PC-9 (cell line): Measurements from ENCODE around the gene CAPN9. TPM values are rescaled to one million over a fixed set of nuclear protein-coding genes. Genes with fewer than 3 reads are reported as not detected.

ENCODE experiments used
- BruUV-seq: library from RNA; stranded (reverse); fragments of 400-500 nt; replicated peaks from 2 replicates; lab custom pipeline; 2021; lab: Mats Ljungman, UMichigan
- CTCF ChIA-PET: fragments of 300-600 bp; sonication (Branson Sonifier 250); formaldehyde crosslinking; loops from one replicate; lab custom pipeline; 2022; ENCODE audit warnings: antibody characterized with exemption; lab: Charles Lee
- POLR2A ChIA-PET: fragments of 300-600 bp; sonication (Branson Sonifier 250); formaldehyde crosslinking; loops from one replicate; lab custom pipeline; 2022; ENCODE audit warnings: antibody characterized with exemption; ENCODE audit not compliant: unreplicated experiment; lab: Charles Lee
- DNase-seq, 2 experiments: peaks; one replicate each; pipeline versions ENCODE4 v3.0.0 to v3.0.0-alpha.2; 2015 to 2022; ENCODE audit warnings: mixed read lengths in 1 of 2
- H2AFZ ChIP-seq: fragments of 200-600 bp; sonication (generic); 2 replicates; pipeline ENCODE4 v1.8.1; 2017; ENCODE audit warnings: antibody characterized with exemption
- H3F3A ChIP-seq: fragments of 200-600 bp; sonication (generic); 2 replicates; pipeline ENCODE4 v1.8.1; 2017; ENCODE audit warnings: antibody characterized with exemption, mild to moderate bottlenecking, low read depth; ENCODE audit not compliant: insufficient read depth
- H3K27ac ChIP-seq: fragments of 200-600 bp; sonication (generic); 2 replicates; pipeline ENCODE4 v1.6.1; 2016; ENCODE audit warnings: mixed run types
- H3K27me3 ChIP-seq: fragments of 200-600 bp; sonication (generic); 2 replicates; pipeline ENCODE4 v1.6.1; 2016; ENCODE audit warnings: low read depth, mixed run types; ENCODE audit not compliant: insufficient read depth
- H3K36me3 ChIP-seq: fragments of 200-600 bp; sonication (generic); 2 replicates; pipeline ENCODE4 v1.6.1; 2016; ENCODE audit warnings: low read depth, mixed run types
- H3K4me1 ChIP-seq: fragments of 200-600 bp; sonication (generic); replicated peaks from 2 replicates; pipeline ENCODE4 v1.6.1; 2016; ENCODE audit warnings: mixed run types; ENCODE audit not compliant: insufficient read depth
- H3K4me2 ChIP-seq: fragments of 200-600 bp; sonication (generic); 2 replicates; pipeline ENCODE4 v1.6.1; 2017; ENCODE audit warnings: mixed run types
- H3K4me3 ChIP-seq: fragments of 200-600 bp; sonication (generic); 2 replicates; pipeline ENCODE4 v1.6.1; 2016; ENCODE audit warnings: mixed run types
- H3K79me2 ChIP-seq: fragments of 200-600 bp; sonication (generic); 2 replicates; pipeline ENCODE4 v1.6.1; 2017; ENCODE audit warnings: low read depth, mixed run types
- H3K9me2 ChIP-seq: fragments of 200-600 bp; sonication (generic); 2 replicates; pipeline ENCODE4 v1.8.1; 2017; ENCODE audit warnings: mild to moderate bottlenecking; ENCODE audit not compliant: insufficient read depth
- H3K9me3 ChIP-seq: fragments of 200-600 bp; sonication (generic); 2 replicates; pipeline ENCODE4 v1.8.1; 2016; ENCODE audit warnings: low read depth; ENCODE audit not compliant: insufficient read depth
- H4K20me1 ChIP-seq: fragments of 200-600 bp; sonication (generic); 2 replicates; pipeline ENCODE4 v1.8.1; 2017; ENCODE audit not compliant: insufficient read depth
- EZH2 ChIP-seq: fragments of 200-600 bp; sonication (generic); IDR thresholded peaks from 2 replicates; pipeline ENCODE4 v1.8.0; 2017; ENCODE audit warnings: antibody characterized with exemption, low read depth
- intact Hi-C: fragments of 100-400 bp; cut with micrococcal nuclease; formaldehyde crosslinking; loops from one replicate; pipeline ENCODE4 v1.10.0; 2022; ENCODE audit not compliant: unreplicated experiment
- total RNA-seq: library from RNA; stranded (reverse); gene quantifications from 2 replicates; pipeline ENCODE4 v1.2.3, GENCODE V29; 2021
- TF ChIP-seq, protein P1 (sequence below): fragments of 200-600 bp; sonication (generic); conservative IDR thresholded peaks from 2 replicates; pipeline ENCODE4 v1.6.1; 2017; ENCODE audit warnings: mixed run types, antibody characterized with exemption, mild to moderate bottlenecking, moderate library complexity

The CAPN9 gene
- total RNA-seq, 1 experiment from 2014 or later, result not detected

DNA sequence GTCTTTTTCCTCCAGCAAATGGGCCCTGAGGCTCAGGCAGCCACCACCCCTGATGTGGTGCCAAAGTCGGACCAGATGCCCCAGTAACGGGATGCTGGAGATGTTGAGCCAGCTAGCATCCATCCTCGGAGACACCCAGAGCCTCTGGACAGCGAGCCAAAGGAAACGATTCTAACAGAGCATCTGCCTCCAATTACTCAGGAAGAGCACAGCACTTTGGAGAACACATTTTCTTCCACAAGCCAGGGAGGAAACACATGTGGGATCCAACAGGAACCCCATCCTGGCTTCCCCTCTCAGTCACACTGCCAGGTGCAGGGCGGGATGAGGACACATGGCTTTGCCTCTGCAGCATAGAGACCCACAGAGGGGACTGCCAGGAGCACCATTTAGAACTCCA, 76.2 kb downstream of the CAPN9 start:
- Histone ChIP-seq H3K4me2 (no peak overlapping the region; the same call in 1 of the 2 replicates), H3F3A (peaks cover 31% of the 10 kb centered on the region), H3K79me2 (no peaks in the 10 kb centered on the region), H3K36me3 (no peaks in the 10 kb centered on the region), H3K9me2 (no peaks in the 10 kb centered on the region), H2AFZ (no peak overlapping the region), H3K9me3 (no peaks in the 10 kb centered on the region), H3K4me1 (peaks cover 42% of the 10 kb centered on the region), H3K27me3 (no peaks in the 10 kb centered on the region), H3K4me3 (no peak overlapping the region), H3K27ac (peak overlapping the region; percentile 93; the same call in 1 of the 2 replicates), H4K20me1 (no peaks in the 10 kb centered on the region)
- ChIA-PET POLR2A (no interaction called here), CTCF (no interaction called here)
- TF ChIP-seq, protein P1, sequence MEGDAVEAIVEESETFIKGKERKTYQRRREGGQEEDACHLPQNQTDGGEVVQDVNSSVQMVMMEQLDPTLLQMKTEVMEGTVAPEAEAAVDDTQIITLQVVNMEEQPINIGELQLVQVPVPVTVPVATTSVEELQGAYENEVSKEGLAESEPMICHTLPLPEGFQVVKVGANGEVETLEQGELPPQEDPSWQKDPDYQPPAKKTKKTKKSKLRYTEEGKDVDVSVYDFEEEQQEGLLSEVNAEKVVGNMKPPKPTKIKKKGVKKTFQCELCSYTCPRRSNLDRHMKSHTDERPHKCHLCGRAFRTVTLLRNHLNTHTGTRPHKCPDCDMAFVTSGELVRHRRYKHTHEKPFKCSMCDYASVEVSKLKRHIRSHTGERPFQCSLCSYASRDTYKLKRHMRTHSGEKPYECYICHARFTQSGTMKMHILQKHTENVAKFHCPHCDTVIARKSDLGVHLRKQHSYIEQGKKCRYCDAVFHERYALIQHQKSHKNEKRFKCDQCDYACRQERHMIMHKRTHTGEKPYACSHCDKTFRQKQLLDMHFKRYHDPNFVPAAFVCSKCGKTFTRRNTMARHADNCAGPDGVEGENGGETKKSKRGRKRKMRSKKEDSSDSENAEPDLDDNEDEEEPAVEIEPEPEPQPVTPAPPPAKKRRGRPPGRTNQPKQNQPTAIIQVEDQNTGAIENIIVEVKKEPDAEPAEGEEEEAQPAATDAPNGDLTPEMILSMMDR, result no peak
- TF ChIP-seq EZH2, result no peak
- DNase-seq, result no peak
- intact Hi-C loops, result no loop called here
- BruUV-seq, result no TSS peak

DNA sequence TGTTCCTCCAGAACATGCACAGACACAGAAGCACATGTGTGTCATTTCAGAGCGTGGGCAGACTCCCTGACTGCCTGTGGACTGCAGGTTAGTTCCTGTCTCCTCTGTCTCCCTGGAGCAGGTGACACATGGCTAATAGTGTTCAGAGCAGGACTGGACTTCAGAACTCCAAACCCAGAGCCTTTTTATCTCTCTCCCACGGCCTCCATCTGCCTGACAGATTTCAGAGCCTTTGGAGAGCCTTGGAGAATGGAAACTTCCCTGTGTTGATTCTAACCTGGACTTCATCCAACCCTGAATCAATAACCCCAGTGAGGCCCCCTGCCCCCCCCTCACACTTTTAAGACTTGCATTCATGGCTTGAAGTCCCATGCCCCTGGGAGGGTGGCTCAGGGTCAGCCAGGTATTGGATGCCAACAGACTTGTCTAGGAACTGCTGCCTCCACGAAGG, 76.8 kb downstream of the CAPN9 start:
- TF ChIP-seq EZH2, result no peak
- TF ChIP-seq, protein P1, result no peak
- Histone ChIP-seq H3K27ac (peak overlapping the region; percentile 93), H3K79me2 (no peaks in the 10 kb centered on the region), H4K20me1 (no peaks in the 10 kb centered on the region), H3K4me1 (peaks cover 42% of the 10 kb centered on the region), H3K9me3 (no peaks in the 10 kb centered on the region), H3F3A (peaks cover 31% of the 10 kb centered on the region), H3K9me2 (no peaks in the 10 kb centered on the region), H3K4me3 (no peak overlapping the region), H3K27me3 (no peaks in the 10 kb centered on the region), H2AFZ (no peak overlapping the region), H3K4me2 (peak overlapping the region; percentile 70), H3K36me3 (no peaks in the 10 kb centered on the region)
- no TSS peak for BruUV-seq
- ChIA-PET CTCF (no interaction called here), POLR2A (no interaction called here)
- intact Hi-C loops, result loop anchor here (2.0 kb wide), 1 partner anchor 39 kb away; no protein-coding TSS in a partner anchor
- DNase-seq, result no peak

DNA sequence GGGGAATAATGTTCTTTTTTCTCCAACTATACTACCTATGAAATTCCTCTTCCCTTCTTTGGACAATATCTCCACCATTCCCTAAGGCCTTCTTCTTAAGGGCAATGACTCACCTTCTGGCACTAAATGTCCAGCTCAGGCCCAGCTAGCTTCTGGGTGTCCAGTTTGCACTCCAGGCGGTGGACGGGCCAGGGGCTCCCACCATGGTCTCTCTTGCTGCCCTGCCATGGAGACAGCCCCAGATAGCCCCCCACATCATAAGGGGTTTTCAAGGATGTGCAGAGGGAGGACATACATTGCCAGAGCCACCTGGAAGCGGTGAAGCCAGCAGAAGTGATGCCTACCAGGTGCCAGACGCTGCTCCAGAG, 77.3 kb downstream of the CAPN9 start:
- Histone ChIP-seq H3K27ac (peak overlapping the region; percentile 93), H4K20me1 (no peaks in the 10 kb centered on the region), H3F3A (peaks cover 31% of the 10 kb centered on the region), H3K27me3 (no peaks in the 10 kb centered on the region), H3K4me2 (peak overlapping the region; percentile 70), H3K4me3 (peak overlapping the region; percentile 29; the same call in 1 of the 2 replicates), H3K36me3 (no peaks in the 10 kb centered on the region), H3K9me3 (no peaks in the 10 kb centered on the region), H3K4me1 (peaks cover 42% of the 10 kb centered on the region), H3K9me2 (no peaks in the 10 kb centered on the region), H3K79me2 (no peaks in the 10 kb centered on the region), H2AFZ (no peak overlapping the region)
- peak; percentile 20 to 53 for DNase-seq
- no peak for TF ChIP-seq EZH2
- TF ChIP-seq, protein P1, result no peak
- no TSS peak for BruUV-seq
- intact Hi-C loops, result loop anchor here (2.0 kb wide), 1 partner anchor 38 kb away; no protein-coding TSS in a partner anchor
- CTCF ChIA-PET, result no interaction called here
- POLR2A ChIA-PET, result interaction anchor here (0.6 kb wide), 1 partner anchor 84 kb away, joined by 3 read pairs; no protein-coding TSS in a partner anchor
